ENCODE results near the gene CCDC102A. TPM values are rescaled to one million over a fixed set of nuclear protein-coding genes. Genes with fewer than 3 reads are reported as not detected.
A peak's percentile ranks its signal among the peaks of the same experiment; 100 is the strongest.

CCDC102A gene
- polyA plus RNA-seq, 2 of the 4 experiments (the other 2 are of a cell fraction): 8.0 to 8.3 TPM

DNA sequence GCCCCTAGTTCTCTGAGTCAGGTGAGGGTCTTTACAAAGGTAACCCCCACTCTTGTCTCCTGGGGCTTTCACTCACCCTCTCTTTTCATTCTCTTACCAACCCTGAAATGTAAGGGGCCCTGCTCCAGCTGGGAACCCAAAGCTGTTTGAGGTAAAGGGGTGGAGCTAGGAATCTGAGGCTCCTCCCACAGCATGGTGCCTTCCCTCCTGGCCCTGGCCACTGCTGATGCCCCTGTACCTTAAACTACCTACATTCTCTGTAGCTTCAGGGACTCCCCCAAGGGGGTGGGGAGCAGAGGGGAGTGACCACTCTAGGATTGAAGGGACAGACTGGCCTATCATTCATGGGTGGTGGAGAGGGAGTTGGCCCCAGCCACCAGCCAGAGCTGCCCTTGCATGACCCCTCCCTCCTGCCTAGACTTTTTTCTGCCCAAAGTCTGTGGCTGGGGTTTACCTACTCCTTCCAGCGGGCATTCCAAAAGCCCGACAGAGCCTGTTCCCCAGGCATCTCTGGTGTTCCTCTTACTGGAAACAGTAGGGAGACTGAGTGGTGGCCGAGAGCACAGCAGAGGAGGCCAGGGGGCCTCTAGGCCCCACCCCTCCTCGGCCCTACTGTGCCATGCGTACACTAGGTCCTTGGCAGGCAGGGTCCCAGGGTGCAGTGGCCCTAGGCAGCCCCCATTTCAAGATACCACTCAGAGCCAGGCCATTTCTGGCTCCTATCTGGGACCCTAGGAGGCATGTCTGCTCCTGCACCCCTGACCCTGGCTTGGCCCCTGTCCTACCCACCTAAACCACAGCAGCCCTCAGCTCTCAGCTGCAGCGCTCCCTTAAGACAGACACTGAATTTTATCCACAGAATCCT is 59.6 kb downstream of the CCDC102A start:
- ChIA-PET POLR2A (interaction anchor here (0.5 to 1.3 kb wide), 2 partner anchors 15 to 35 kb away, joined by 4 to 8 read pairs; partner anchors contain the start of gene POLR2C), CTCF (interaction anchor here (0.6 to 8.4 kb wide), 7 partner anchors 10 to 51 kb away, joined by 3 to 70 read pairs (median 4); partner anchors contain the start of genes DOK4 and POLR2C)
- Histone ChIP-seq H3K27ac (peak overlapping the region; percentile 96 to 98), H3K4me3 (peak overlapping the region; percentile 21; the same call in 1 of the 3 replicates), H3K9me3 (no peaks in the 10 kb centered on the region), H3K4me2 (peak overlapping the region; percentile 93), H3K4me1 (peaks cover 96% of the 10 kb centered on the region)
- DNase-seq (ENCODE audit: low read depth in 1 of 2, low spot score in 1 of 2): no peak
- TF ChIP-seq, protein P1, sequence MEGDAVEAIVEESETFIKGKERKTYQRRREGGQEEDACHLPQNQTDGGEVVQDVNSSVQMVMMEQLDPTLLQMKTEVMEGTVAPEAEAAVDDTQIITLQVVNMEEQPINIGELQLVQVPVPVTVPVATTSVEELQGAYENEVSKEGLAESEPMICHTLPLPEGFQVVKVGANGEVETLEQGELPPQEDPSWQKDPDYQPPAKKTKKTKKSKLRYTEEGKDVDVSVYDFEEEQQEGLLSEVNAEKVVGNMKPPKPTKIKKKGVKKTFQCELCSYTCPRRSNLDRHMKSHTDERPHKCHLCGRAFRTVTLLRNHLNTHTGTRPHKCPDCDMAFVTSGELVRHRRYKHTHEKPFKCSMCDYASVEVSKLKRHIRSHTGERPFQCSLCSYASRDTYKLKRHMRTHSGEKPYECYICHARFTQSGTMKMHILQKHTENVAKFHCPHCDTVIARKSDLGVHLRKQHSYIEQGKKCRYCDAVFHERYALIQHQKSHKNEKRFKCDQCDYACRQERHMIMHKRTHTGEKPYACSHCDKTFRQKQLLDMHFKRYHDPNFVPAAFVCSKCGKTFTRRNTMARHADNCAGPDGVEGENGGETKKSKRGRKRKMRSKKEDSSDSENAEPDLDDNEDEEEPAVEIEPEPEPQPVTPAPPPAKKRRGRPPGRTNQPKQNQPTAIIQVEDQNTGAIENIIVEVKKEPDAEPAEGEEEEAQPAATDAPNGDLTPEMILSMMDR (IDR thresholded peaks at IDR 0.05): no peak
- no peak for TF ChIP-seq HEYL (CRISPR knock-in tag; IDR thresholded peaks at IDR 0.05)
- TF ChIP-seq PHF8 (IDR thresholded peaks at IDR 0.05; ENCODE audit: borderline replicate concordance, low read depth): no peak
- TF ChIP-seq EHF (CRISPR knock-in tag; IDR thresholded peaks at IDR 0.05): no peak
- TF ChIP-seq HOXB5 (CRISPR knock-in tag; IDR thresholded peaks at IDR 0.05): no peak
- TF ChIP-seq SREBF2 (IDR thresholded peaks at IDR 0.05): no peak
- TF ChIP-seq, protein P2, sequence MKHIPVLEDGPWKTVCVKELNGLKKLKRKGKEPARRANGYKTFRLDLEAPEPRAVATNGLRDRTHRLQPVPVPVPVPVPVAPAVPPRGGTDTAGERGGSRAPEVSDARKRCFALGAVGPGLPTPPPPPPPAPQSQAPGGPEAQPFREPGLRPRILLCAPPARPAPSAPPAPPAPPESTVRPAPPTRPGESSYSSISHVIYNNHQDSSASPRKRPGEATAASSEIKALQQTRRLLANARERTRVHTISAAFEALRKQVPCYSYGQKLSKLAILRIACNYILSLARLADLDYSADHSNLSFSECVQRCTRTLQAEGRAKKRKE (CRISPR knock-in tag; IDR thresholded peaks at IDR 0.05; ENCODE audit: low read depth): no peak
- TF ChIP-seq, protein P3, sequence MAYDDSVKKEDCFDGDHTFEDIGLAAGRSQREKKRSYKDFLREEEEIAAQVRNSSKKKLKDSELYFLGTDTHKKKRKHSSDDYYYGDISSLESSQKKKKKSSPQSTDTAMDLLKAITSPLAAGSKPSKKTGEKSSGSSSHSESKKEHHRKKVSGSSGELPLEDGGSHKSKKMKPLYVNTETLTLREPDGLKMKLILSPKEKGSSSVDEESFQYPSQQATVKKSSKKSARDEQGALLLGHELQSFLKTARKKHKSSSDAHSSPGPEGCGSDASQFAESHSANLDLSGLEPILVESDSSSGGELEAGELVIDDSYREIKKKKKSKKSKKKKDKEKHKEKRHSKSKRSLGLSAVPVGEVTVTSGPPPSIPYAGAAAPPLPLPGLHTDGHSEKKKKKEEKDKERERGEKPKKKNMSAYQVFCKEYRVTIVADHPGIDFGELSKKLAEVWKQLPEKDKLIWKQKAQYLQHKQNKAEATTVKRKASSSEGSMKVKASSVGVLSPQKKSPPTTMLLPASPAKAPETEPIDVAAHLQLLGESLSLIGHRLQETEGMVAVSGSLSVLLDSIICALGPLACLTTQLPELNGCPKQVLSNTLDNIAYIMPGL (CRISPR knock-in tag; IDR thresholded peaks at IDR 0.05; ENCODE audit: borderline replicate concordance): no peak
- no peak for TF ChIP-seq NFE2L2 (conservative IDR thresholded peaks at IDR 0.05; ENCODE audit: low read length)
- TF ChIP-seq KDM5A (IDR thresholded peaks at IDR 0.05): no peak
- no peak for TF ChIP-seq CBX8 (IDR thresholded peaks at IDR 0.05)
- no peak for TF ChIP-seq RCOR1 (IDR thresholded peaks at IDR 0.05; ENCODE audit: low read depth, low read length)
- TF ChIP-seq HOXB13 (CRISPR knock-in tag; IDR thresholded peaks at IDR 0.05; ENCODE audit: low read depth): no peak
- TF ChIP-seq, protein P4, sequence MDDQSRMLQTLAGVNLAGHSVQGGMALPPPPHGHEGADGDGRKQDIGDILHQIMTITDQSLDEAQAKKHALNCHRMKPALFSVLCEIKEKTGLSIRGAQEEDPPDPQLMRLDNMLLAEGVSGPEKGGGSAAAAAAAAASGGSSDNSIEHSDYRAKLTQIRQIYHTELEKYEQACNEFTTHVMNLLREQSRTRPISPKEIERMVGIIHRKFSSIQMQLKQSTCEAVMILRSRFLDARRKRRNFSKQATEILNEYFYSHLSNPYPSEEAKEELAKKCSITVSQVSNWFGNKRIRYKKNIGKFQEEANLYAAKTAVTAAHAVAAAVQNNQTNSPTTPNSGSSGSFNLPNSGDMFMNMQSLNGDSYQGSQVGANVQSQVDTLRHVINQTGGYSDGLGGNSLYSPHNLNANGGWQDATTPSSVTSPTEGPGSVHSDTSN (IDR thresholded peaks at IDR 0.05): no peak
- no peak for TF ChIP-seq FOSB (CRISPR knock-in tag; IDR thresholded peaks at IDR 0.05)
- no peak for TF ChIP-seq EHMT2 (IDR thresholded peaks at IDR 0.05; ENCODE audit: low read depth)
- no peak for TF ChIP-seq TFCP2L1 (CRISPR knock-in tag; IDR thresholded peaks at IDR 0.05)
- TF ChIP-seq ZNF302 (CRISPR knock-in tag; IDR thresholded peaks at IDR 0.05): no peak
- no peak for TF ChIP-seq EP300 (IDR thresholded peaks at IDR 0.05)
- no peak for TF ChIP-seq BHLHE40 (IDR thresholded peaks at IDR 0.05; ENCODE audit: low read depth, low read length)
- ATAC-seq: no peak
- 100% methylated on average over 3 of the region's 6 CpGs for WGBS (ENCODE audit: missing lambda C conversion rate)
- FAIRE-seq: no peak

Measured in A549 (cell line).